Measurements from ENCODE around the gene REEP3.

- TF ChIP-seq CTCF (IDR thresholded peaks at IDR 0.05; ENCODE audit: low read length) (no peak), EZH2 (IDR thresholded peaks at IDR 0.05; ENCODE audit: borderline replicate concordance, low read length) (no peak)
These were observed 61.5 kb downstream of the REEP3 start for GRCh38 chr10:63582690-63583089.
